HuH-7.5 (cell line): ENCODE measurements around the gene ACYP1.

ENCODE experiments used
- DNase-seq: peaks from one replicate; pipeline ENCODE4 v3.0.0; 2011; ENCODE audit warnings: low spot score

ACYP1 gene

GRCh38 chr14:75063491-75064204 lies at the start of gene ACYP1:
Gene ACYP1, minus strand, starts transcription at chr14:75064024. Its CDS starts 471 bp downstream, at chr14:75063553.
- DNase-seq = peak; percentile 73

GRCh38 chr14:75109877-75110276 lies 46.1 kb upstream of the ACYP1 start:
- no peak for DNase-seq

DNA sequence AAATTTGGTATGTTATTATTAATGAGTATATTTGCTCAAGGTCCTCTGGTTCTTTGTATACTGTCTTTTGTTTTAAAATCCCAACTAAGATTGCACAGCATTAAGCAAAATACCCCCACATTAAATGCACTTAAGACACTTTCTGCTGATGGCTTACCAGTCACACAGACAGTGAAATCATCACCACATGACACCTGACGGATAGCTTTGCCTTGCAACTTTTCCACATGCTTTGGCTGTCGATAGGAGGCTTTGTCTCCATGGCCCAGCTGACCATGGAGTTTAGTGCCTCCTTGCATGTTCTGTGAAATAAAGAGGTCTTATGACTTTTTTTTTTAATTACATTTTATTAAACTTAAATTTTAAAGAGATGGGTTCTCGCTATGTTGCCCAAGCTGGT lies 43.4 kb upstream of the ACYP1 start:
- no peak for DNase-seq

GRCh38 chr14:75101491-75101890 lies 37.7 kb upstream of the ACYP1 start:
- no peak for DNase-seq

- DNase-seq = no peak
Observed at GRCh38 chr14:75098682-75099081, 34.9 kb upstream of the ACYP1 start.

DNA sequence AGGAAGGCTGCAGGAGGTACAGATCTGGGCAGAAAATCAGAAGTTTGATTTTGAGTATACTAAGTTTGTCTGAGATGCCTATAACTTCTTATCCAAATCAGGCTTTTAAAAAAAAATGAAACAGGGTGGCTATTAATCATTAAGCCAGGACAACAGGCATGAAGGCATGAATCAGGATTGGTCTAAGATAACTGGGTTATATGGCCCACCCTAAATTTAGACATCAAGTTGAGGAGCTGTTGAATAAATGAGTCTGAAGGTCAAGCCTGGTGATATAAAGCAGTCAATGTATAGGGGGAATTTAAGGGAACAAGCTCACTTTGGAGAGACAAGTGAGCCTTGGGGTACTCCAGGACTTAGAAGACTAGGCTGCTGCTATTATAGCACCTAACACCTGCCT lies 34.4 kb upstream of the ACYP1 start:
- DNase-seq = no peak

- no peak for DNase-seq
Observed at GRCh38 chr14:75096959-75097358, 33.1 kb upstream of the ACYP1 start.

DNA sequence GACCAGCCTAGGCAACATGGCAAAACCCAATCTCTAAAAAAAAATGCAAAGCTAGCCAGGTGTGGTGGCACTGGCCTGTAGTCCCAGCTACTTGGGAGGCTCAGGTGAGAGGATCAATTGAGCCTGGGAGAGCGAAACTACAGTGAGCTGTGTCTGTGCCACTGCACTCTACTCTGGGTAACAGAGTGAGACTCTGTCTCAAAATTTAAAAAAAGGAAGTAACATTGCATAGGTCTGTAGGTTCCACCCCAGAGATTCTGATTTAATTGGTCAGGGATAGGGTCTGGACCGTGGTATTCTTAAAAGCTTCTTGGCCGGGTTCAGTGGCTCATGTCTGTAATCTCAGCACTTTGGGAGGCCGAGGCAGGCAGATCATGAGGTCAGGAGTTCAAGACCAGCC lies 31.9 kb upstream of the ACYP1 start:
- DNase-seq = no peak

DNA sequence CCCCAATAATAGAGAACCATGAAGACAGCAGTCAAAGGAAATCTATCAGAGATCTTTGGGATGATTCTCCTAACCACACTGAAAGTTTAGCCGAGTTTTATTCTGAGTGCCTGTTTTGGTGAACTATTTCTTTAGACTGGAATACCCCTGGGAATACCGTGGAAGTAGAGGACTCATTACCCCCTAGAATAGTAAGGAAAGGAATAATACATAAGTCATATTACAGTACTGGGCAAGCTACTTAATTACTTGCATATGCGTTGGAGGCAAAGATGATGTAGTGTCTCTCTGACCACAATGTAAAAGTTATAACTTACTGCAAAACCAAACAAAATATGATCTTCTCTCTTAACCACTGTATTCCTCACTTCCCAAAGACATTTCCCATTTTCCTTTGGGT lies 31.1 kb upstream of the ACYP1 start:
- no peak for DNase-seq

- DNase-seq = no peak
Observed at GRCh38 chr14:75092698-75093097, 28.9 kb upstream of the ACYP1 start.

DNA sequence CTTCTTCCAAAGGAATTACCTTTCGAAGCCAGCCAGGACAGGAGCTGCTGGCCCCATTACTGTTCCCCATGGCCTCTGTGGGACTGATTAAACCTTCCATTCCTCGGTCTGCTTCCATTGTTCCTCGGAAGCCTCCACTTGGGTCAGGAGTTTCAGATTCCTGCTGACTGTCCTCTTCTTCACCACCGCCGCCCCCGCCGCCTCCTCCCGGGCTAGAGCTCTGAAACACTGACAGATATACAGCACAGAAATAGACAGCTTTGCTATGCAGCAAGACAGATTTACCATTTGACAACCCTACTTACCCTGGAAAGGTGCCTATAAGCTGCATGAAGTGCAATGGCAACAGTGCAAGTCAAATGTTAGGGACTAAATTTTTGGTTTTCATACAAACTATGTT lies 27.4 kb upstream of the ACYP1 start:
- DNase-seq = no peak

GRCh38 chr14:75090353-75090752 lies 26.5 kb upstream of the ACYP1 start:
- no peak for DNase-seq

DNA sequence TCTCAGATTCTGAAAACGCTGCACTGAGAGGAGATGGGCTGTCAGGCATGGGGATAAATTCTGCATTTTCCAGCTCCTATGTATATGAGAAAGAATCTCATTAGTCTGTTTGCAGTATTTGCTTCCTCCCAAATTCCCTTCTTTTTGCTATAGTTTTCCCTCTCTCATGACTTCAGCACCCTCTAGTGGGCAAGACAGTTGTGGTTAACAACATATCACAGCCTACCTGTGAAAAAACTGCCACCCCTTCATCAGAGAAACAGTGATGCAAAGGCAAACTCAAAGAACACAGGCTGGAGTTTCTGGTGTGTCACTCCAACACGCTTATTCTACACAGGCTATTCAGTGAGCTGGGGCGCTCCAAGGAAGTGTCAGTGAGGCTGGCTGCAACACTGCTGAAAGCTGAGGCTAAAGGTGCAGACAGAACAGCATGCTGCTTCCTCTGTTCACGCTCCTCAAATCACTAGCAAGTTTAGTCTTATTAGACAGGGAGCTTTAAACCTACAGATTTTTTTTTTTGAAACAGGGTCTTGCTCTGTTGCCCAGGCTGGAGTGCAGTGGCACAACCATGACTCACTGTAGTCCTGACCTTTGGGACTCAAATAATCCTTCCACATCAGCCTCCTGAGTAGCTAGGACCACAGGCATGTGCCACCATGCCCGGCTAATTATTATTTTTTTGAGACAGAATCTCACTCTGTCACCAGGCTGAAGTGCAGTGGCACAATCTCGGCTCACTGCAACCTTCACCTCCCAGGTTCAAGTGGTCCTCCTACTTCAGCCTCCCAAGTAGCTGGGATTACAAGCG lies 24.9 kb upstream of the ACYP1 start:
- peak; percentile 39 for DNase-seq

- DNase-seq = no peak
Observed at GRCh38 chr14:75088153-75088552, 24.3 kb upstream of the ACYP1 start.

DNA sequence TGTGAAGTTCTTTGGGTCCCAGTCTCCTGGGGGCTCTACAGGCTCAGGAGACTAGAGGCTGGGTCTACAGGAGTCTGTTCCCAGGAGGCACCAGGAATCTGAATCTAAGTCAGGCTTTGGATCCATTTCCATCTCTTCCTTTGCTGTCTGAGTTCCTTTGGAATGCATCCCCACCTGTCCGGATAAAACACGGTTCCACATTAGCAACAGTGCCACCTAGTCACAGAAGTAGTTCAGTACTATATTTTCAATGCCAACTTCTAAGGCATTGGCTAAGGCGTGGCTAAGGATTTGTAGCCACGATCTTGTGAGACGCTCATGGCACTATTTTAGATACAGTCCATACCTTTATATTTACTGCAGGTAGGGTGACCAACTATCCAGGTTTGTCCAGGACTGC lies 20.7 kb upstream of the ACYP1 start:
- no peak for DNase-seq

GRCh38 chr14:75083271-75083670 lies 19.4 kb upstream of the ACYP1 start:
- no peak for DNase-seq

GRCh38 chr14:75081660-75082229 lies 17.9 kb upstream of the ACYP1 start:
- DNase-seq = no peak

DNA sequence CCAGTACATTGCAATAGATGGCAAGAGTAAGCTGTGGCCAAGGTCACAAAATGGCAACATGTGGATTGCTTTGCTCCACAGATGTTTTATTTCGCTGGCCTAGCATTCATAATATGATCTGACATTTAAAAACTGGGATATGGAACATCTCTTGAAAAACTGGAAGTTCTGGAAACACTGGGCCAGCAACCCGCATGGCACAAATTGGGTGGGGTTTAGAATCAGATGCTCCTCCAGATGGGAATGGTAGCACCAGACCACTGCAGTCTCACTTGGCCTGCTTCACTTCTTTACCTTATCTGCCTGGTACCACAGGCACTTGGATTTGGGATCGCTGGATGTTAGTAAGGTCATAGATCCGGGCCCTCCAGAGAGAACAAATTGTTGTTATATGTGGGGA lies 15.7 kb upstream of the ACYP1 start:
- DNase-seq = no peak

DNA sequence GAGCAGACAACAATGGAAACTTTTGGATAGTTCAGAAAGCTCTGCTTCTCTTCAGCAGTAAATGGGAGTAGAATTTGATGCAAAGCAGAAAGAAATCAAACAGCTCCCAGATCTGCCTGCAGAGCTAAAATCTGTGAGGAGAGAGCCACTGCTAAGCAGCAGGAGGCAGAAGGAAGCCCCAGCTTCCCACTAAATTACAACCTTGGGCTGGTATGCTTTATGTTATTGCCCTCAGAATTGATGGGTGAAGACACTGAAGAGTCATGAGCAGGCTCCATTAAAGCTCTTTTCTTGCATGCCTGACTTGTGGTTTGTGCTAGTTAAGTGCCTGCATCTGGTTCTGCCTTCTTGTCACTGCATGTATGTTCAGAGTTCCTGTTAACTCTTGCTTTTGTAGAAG lies 14.0 kb upstream of the ACYP1 start:
- DNase-seq = no peak

- DNase-seq = no peak
Observed at GRCh38 chr14:75070383-75070782, 6.6 kb upstream of the ACYP1 start.

DNA sequence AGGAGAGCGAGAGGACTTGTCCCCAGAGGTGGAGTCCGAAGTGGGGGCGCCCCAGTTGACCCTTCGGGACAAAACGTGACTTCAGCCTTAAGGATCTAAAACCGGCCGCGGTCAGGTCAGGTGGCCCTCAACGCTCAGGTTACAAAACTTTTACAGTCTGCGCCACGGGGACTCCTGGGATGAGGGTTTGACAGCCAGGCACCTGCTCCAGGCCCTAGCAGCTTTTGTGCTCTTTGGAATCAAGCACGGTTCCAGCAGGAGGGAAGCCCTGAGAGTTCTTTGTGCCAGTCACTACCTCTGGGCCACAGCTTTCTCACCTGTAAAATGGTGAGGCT lies 6.0 kb upstream of the ACYP1 start:
- DNase-seq = no peak

DNA sequence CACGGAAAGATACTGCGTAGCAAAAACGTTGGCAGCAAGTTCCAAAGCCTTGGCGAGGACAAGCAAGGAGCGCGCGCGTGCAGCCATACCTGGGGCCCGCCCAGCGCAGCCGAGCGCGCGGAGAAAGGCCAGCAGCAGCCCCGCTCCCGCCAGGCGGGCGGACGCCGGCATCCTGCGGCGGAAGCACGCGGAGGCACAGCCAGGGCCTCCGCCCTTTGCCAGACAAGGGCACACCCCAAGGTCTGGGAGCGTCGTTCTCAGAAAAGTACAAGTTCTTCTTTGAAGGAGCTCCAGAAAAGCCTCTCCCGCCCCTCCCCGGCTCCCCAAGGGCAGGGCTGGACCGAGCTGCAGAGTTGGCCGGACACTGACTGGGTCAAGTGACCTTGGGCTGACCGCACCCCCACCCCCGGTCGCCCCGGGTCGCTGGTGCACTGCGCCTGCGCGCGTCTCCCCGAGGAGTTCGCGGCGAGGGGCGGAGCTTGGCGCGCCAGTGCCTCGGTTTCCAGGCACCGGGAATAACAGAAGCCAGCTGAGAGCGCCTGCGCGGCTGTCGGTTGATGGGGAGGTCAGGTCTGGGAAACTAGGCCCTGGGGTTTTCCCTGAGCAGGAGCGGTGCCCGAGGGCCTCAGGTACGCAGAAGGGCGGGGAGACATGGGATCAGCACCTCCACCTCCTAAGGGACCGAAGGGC lies 5.4 kb upstream of the ACYP1 start, which contains the start of gene ZC2HC1C:
TSS of gene ZC2HC1C (plus strand) at position 521 of the 690 bp plus-strand sequence. CDS start 933 bp downstream, outside the sequence.
- peak; percentile 71 for DNase-seq
